Measurements from ENCODE around the gene TIMP1. TPM values are rescaled to one million over a fixed set of nuclear protein-coding genes. Genes with fewer than 3 reads are reported as not detected.
A peak's percentile ranks its signal among the peaks of the same experiment; 100 is the strongest.

Gene TIMP1
- total RNA-seq, 1 donor from 2014 or later = 309 TPM

DNA sequence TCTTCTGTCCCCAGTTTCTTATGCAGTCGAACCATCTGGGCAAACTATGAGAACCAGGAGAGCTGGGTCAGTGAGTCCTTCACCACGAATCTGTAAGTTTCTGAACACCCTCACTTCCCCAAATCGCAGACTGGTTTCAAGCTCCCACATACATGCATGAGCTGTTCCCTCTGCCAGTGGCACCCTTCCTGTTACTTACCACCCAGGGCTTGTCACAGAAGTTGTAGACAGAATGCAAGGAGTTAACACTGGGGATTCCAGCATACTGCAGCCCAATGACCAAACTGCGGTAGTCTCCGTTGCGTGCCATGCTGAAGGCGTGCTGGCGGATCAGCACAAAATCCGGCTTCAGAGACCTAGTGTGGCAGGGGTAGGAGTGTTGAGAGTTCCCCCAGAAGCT is 22.8 kb downstream of the TIMP1 start:
- intact Hi-C loops (cut with DNase I) = no loop called here
- Histone ChIP-seq H3K4me3 (no peak overlapping the region), H3K27ac (no peak overlapping the region), H3K4me1 (no peaks in the 10 kb centered on the region), H3K27me3 (no peaks in the 10 kb centered on the region), H3K36me3 (no peaks in the 10 kb centered on the region), H3K9me3 (no peaks in the 10 kb centered on the region)
- DNase-seq (ENCODE audit: extremely low spot score in 2 of 2) = no peak
- no peak for TF ChIP-seq CTCF (IDR thresholded peaks at IDR 0.05)
- TF ChIP-seq POLR2AphosphoS5 (IDR thresholded peaks at IDR 0.05; ENCODE audit: insufficient read depth in 1 of 2, low read depth in 1 of 2) = no peak
- TF ChIP-seq POLR2A (IDR thresholded peaks at IDR 0.05) = no peak

- DNase-seq (ENCODE audit: extremely low spot score in 2 of 2) = no peak
- intact Hi-C loops (cut with DNase I) = no loop called here
- no peaks in the 10 kb centered on the region for H3K9me3 ChIP-seq
- H3K4me1 ChIP-seq = no peaks in the 10 kb centered on the region
- H3K27me3 ChIP-seq = no peaks in the 10 kb centered on the region
- no peaks in the 10 kb centered on the region for H3K36me3 ChIP-seq
- no peak for TF ChIP-seq POLR2A (IDR thresholded peaks at IDR 0.05)
- H3K4me3 ChIP-seq = no peak overlapping the region
- no peak overlapping the region for H3K27ac ChIP-seq
Measured at GRCh38 chrX:47607091-47607490, 24.9 kb downstream of the TIMP1 start.

DNA sequence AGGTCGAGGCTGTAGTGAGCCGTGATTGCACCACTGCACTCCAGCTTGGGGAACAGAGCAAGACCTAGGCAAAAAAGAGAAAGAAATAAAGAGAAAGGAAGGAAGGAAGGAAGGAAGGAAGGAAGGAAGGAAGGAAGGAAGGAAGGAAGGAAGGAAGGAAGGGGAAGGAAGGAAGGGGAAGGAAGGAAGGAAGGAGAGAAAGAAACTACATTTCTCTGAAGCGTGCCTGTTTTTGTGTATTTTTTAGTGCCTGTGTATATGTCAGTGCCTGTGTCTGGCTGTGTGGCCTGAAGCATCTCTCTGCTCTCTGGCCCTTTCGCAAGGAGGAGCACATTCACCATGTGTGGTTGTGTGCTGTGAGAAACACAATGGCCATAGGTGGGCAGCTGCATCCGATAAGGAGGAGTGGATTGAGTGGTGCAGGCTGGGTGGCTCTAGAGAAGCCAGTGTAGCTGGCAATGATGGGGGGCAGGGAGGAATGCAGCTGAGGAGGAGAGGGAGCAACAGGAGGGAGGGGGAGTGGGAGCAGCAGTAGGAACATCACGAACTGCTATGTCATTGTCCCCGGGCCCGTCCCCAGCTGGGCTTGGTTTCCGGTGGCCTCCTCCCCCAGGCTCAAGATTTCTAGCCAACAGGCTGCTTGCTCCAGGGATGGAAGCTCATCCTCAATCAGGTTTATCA is 26.0 kb downstream of the TIMP1 start:
- TF ChIP-seq CTCF (IDR thresholded peaks at IDR 0.05) = no peak
- no peak for TF ChIP-seq POLR2A (IDR thresholded peaks at IDR 0.05)
- no peak for TF ChIP-seq POLR2AphosphoS5 (IDR thresholded peaks at IDR 0.05; ENCODE audit: insufficient read depth in 1 of 2, low read depth in 1 of 2)
- Histone ChIP-seq H3K4me1 (no peaks in the 10 kb centered on the region), H3K27me3 (no peaks in the 10 kb centered on the region), H3K9me3 (no peaks in the 10 kb centered on the region), H3K4me3 (no peak overlapping the region), H3K36me3 (no peaks in the 10 kb centered on the region), H3K27ac (no peak overlapping the region)
- no peak for DNase-seq (ENCODE audit: extremely low spot score in 2 of 2)
- intact Hi-C loops (cut with DNase I) = no loop called here

GRCh38 chrX:47610511-47610910 is 28.3 kb downstream of the TIMP1 start:
- Histone ChIP-seq H3K27ac (no peak overlapping the region), H3K27me3 (no peaks in the 10 kb centered on the region), H3K4me1 (no peaks in the 10 kb centered on the region), H3K36me3 (no peaks in the 10 kb centered on the region), H3K4me3 (no peak overlapping the region), H3K9me3 (no peaks in the 10 kb centered on the region)
- DNase-seq (ENCODE audit: extremely low spot score in 2 of 2) = peak in 1 of 2 donors; percentile 46
- intact Hi-C loops (cut with DNase I) = no loop called here
- TF ChIP-seq POLR2A (IDR thresholded peaks at IDR 0.05) = no peak
- TF ChIP-seq CTCF (IDR thresholded peaks at IDR 0.05) = no peak
- TF ChIP-seq POLR2AphosphoS5 (IDR thresholded peaks at IDR 0.05; ENCODE audit: insufficient read depth in 1 of 2, low read depth in 1 of 2) = no peak

- H3K4me1 ChIP-seq = no peaks in the 10 kb centered on the region
- DNase-seq (ENCODE audit: extremely low spot score in 2 of 2) = peak in 1 of 2 donors; percentile 37
- intact Hi-C loops (cut with DNase I) = no loop called here
- TF ChIP-seq POLR2A (IDR thresholded peaks at IDR 0.05) = no peak
- no peak for TF ChIP-seq POLR2AphosphoS5 (IDR thresholded peaks at IDR 0.05; ENCODE audit: insufficient read depth in 1 of 2, low read depth in 1 of 2)
- no peaks in the 10 kb centered on the region for H3K36me3 ChIP-seq
- no peaks in the 10 kb centered on the region for H3K9me3 ChIP-seq
- no peak overlapping the region for H3K27ac ChIP-seq
- H3K27me3 ChIP-seq = no peaks in the 10 kb centered on the region
- H3K4me3 ChIP-seq = no peak overlapping the region
Measured at GRCh38 chrX:47611489-47611888, 29.3 kb downstream of the TIMP1 start.

- intact Hi-C loops (cut with DNase I) = no loop called here
Measured at GRCh38 chrX:47611926-47612325, 29.7 kb downstream of the TIMP1 start.

More at GRCh38 chrX:47611926-47612325, 29.7 kb downstream of the TIMP1 start:
- no peak overlapping the region for H3K27ac ChIP-seq
- no peaks in the 10 kb centered on the region for H3K36me3 ChIP-seq
- no peaks in the 10 kb centered on the region for H3K9me3 ChIP-seq
- no peak for TF ChIP-seq CTCF (IDR thresholded peaks at IDR 0.05)
- TF ChIP-seq POLR2AphosphoS5 (IDR thresholded peaks at IDR 0.05; ENCODE audit: insufficient read depth in 1 of 2, low read depth in 1 of 2) = no peak
- no peak for TF ChIP-seq POLR2A (IDR thresholded peaks at IDR 0.05)
- no peaks in the 10 kb centered on the region for H3K4me1 ChIP-seq
- H3K27me3 ChIP-seq = no peaks in the 10 kb centered on the region
- peak in 1 of 2 donors; percentile 70 for DNase-seq (ENCODE audit: extremely low spot score in 2 of 2)
- no peak overlapping the region for H3K4me3 ChIP-seq

Data from vagina (tissue), 2 donors.